HL-60 (cell line): ENCODE measurements around the gene PTPRG.

ENCODE experiments used
- CTCF ChIP-seq: IDR thresholded peaks from one replicate; pipeline ENCODE4 v1.5.1; 2011; ENCODE audit warnings: low read length, control low read depth, inconsistent platforms; ENCODE audit not compliant: insufficient read depth
- GABPA ChIP-seq: IDR thresholded peaks from 2 replicates; pipeline ENCODE4 v1.6.1; 2012; ENCODE audit warnings: low read depth

GRCh38 chr3:61681636-61682035, 120.3 kb downstream of the PTPRG start:
- TF ChIP-seq GABPA: no peak
- no peak for TF ChIP-seq CTCF
